Measurements from ENCODE around the gene TMEM94.

GRCh38 chr17:75428543-75429469, 27.6 kb upstream of the TMEM94 start:
- TF ChIP-seq ZNF510 (tag by site-specific recombination; IDR thresholded peaks at IDR 0.05; ENCODE audit: insufficient replicate concordance) (no peak), SETDB1 (IDR thresholded peaks at IDR 0.05; ENCODE audit: insufficient read length, low read length) (no peak), CTCF (tag by site-specific recombination; IDR thresholded peaks at IDR 0.05) (no peak)
